ENCODE results near the gene C1R. TPM values are rescaled to one million over a fixed set of nuclear protein-coding genes. Genes with fewer than 3 reads are reported as not detected.

The C1R gene
- total RNA-seq, 1 experiment from 2014 or later: 1.3 TPM

DNA sequence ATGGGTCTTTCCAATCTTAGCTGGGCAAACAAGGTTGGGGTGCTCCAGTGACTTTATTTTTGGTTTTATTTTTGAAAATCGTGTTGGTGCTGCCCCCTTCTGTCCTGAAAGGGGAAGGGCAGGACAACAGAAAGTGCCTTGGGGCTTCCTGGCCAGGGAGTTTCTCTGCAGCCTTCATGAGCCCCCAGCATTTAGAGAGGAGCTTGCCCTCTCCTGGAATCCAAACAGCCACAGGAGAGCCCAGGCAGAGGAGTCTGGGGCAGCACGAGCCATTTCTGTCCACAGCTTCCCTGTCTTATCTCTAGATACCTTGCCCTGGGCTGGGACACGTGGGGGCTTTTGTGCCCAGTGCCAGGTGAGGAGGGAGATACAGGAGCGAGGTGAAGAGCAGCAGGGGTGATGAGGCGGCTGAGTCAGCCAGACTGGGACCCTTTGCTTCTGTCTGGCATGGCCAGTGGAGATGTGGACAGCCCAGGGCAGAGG lies 21.2 kb upstream of the C1R start:
- no peak overlapping the region for H3K4me3 ChIP-seq (ENCODE audit: low read depth in 2 of 2, low read length in 2 of 2)
- BruUV-seq (replicated peaks): no TSS peak
- no peaks in the 10 kb centered on the region for H3K9me3 ChIP-seq (ENCODE audit: control insufficient read depth, insufficient read depth, low read depth, low read length)
- intact Hi-C loops (cut with micrococcal nuclease; ENCODE audit: unreplicated experiment): loop anchor here (10.0 kb wide), 1 partner anchor 169 kb away; the partner anchor contains the start of genes C12orf57 and RNU7-1
- TF ChIP-seq, protein P1, sequence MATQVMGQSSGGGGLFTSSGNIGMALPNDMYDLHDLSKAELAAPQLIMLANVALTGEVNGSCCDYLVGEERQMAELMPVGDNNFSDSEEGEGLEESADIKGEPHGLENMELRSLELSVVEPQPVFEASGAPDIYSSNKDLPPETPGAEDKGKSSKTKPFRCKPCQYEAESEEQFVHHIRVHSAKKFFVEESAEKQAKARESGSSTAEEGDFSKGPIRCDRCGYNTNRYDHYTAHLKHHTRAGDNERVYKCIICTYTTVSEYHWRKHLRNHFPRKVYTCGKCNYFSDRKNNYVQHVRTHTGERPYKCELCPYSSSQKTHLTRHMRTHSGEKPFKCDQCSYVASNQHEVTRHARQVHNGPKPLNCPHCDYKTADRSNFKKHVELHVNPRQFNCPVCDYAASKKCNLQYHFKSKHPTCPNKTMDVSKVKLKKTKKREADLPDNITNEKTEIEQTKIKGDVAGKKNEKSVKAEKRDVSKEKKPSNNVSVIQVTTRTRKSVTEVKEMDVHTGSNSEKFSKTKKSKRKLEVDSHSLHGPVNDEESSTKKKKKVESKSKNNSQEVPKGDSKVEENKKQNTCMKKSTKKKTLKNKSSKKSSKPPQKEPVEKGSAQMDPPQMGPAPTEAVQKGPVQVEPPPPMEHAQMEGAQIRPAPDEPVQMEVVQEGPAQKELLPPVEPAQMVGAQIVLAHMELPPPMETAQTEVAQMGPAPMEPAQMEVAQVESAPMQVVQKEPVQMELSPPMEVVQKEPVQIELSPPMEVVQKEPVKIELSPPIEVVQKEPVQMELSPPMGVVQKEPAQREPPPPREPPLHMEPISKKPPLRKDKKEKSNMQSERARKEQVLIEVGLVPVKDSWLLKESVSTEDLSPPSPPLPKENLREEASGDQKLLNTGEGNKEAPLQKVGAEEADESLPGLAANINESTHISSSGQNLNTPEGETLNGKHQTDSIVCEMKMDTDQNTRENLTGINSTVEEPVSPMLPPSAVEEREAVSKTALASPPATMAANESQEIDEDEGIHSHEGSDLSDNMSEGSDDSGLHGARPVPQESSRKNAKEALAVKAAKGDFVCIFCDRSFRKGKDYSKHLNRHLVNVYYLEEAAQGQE (IDR thresholded peaks at IDR 0.05; ENCODE audit: insufficient read depth in 1 of 2, low read depth in 2 of 2, low read length in 1 of 2): no peak
- TF ChIP-seq, protein P2, sequence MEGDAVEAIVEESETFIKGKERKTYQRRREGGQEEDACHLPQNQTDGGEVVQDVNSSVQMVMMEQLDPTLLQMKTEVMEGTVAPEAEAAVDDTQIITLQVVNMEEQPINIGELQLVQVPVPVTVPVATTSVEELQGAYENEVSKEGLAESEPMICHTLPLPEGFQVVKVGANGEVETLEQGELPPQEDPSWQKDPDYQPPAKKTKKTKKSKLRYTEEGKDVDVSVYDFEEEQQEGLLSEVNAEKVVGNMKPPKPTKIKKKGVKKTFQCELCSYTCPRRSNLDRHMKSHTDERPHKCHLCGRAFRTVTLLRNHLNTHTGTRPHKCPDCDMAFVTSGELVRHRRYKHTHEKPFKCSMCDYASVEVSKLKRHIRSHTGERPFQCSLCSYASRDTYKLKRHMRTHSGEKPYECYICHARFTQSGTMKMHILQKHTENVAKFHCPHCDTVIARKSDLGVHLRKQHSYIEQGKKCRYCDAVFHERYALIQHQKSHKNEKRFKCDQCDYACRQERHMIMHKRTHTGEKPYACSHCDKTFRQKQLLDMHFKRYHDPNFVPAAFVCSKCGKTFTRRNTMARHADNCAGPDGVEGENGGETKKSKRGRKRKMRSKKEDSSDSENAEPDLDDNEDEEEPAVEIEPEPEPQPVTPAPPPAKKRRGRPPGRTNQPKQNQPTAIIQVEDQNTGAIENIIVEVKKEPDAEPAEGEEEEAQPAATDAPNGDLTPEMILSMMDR (IDR thresholded peaks at IDR 0.05): peak; percentile 85
- no peak for TF ChIP-seq POLR2AphosphoS5 (IDR thresholded peaks at IDR 0.05; ENCODE audit: low read depth, low read length)
- no peak for TF ChIP-seq SIN3A (IDR thresholded peaks at IDR 0.05; ENCODE audit: borderline replicate concordance, insufficient read depth, low read depth, low read length)
- H3K36me3 ChIP-seq (ENCODE audit: control insufficient read depth, insufficient read depth, low read length): no peaks in the 10 kb centered on the region
- in situ Hi-C loops (cut with HindIII; ENCODE audit: low pct_unique_long_range_greater_than_20kb, low sequenced_read_pairs): no loop called here
- ChIA-PET CTCF (no interaction called here), POLR2A (interaction anchor here (0.6 kb wide), 1 partner anchor 169 kb away, joined by 7 read pairs; the partner anchor contains the start of gene C12orf57)
- peaks cover 3% of the 10 kb centered on the region; the same call in 1 of the 2 replicates for H3K4me1 ChIP-seq (ENCODE audit: control insufficient read depth, insufficient read depth, low read length)
- H3K27ac ChIP-seq (ENCODE audit: low read length): no peak overlapping the region
- ATAC-seq: no peak
- H3K27me3 ChIP-seq (ENCODE audit: control insufficient read depth, insufficient read depth, low read length): no peaks in the 10 kb centered on the region
- DNase-seq (ENCODE audit: low read depth, low spot score): no peak

DNA sequence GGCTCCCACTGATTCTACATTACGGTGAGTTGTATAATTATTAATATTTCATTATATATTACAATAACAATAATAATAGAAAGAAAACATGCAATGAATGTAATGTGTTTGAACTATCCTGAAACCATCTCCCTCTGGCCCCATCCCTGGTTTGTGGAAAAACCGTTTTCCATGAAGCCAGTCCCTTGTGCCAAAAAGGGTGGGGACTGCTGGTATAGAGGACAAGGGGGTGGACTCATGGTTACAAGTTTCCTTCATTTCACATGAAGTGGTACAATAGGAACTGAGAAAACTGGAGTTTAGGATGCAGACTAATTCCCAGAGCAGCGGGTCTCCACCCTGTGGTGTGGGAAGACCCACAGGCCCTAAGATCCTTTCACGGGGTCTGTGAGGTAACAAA lies 19.8 kb upstream of the C1R start:
- intact Hi-C loops (cut with micrococcal nuclease; ENCODE audit: unreplicated experiment): loop anchor here (10.0 kb wide), 1 partner anchor 167 kb away; the partner anchor contains the start of genes C12orf57 and RNU7-1
- Histone ChIP-seq H3K27ac (ENCODE audit: low read length) (no peak overlapping the region), H3K9me3 (ENCODE audit: control insufficient read depth, insufficient read depth, low read depth, low read length) (no peaks in the 10 kb centered on the region), H3K4me1 (ENCODE audit: control insufficient read depth, insufficient read depth, low read length) (peaks cover 5% of the 10 kb centered on the region; the same call in 1 of the 2 replicates), H3K4me3 (ENCODE audit: low read depth in 2 of 2, low read length in 2 of 2) (no peak overlapping the region), H3K36me3 (ENCODE audit: control insufficient read depth, insufficient read depth, low read length) (no peaks in the 10 kb centered on the region; the same call in 1 of the 2 replicates), H3K27me3 (ENCODE audit: control insufficient read depth, insufficient read depth, low read length) (no peaks in the 10 kb centered on the region)
- TF ChIP-seq, protein P2 (IDR thresholded peaks at IDR 0.05): no peak
- TF ChIP-seq POLR2AphosphoS5 (IDR thresholded peaks at IDR 0.05; ENCODE audit: low read depth, low read length) (no peak), TCF7L2 (IDR thresholded peaks at IDR 0.05; ENCODE audit: low read depth, low read length) (no peak)
- POLR2A ChIA-PET: no interaction called here
- ATAC-seq: no peak
- no TSS peak for BruUV-seq (replicated peaks)
- no peak for DNase-seq (ENCODE audit: low read depth, low spot score)
- CTCF ChIA-PET: interaction anchor here (1.0 kb wide), 1 partner anchor 52 kb away, joined by 3 read pairs; the partner anchor contains the start of gene C1S
- in situ Hi-C loops (cut with HindIII; ENCODE audit: low pct_unique_long_range_greater_than_20kb, low sequenced_read_pairs): no loop called here

All from Panc1 (cell line).